Superior temporal gyrus (tissue), 1 donor: ENCODE measurements around the gene PCYT1A.
"Not testable (repeated sequence)": the region's sequence is repeated elsewhere in the genome, so short reads cannot be mapped to it uniquely, and the experiment has no call there.

Experiments used
- DNase-seq: peaks from one replicate; pipeline ENCODE4 v3.0.0-alpha.2; 2016; ENCODE audit errors: extremely low spot score

PCYT1A gene

DNA sequence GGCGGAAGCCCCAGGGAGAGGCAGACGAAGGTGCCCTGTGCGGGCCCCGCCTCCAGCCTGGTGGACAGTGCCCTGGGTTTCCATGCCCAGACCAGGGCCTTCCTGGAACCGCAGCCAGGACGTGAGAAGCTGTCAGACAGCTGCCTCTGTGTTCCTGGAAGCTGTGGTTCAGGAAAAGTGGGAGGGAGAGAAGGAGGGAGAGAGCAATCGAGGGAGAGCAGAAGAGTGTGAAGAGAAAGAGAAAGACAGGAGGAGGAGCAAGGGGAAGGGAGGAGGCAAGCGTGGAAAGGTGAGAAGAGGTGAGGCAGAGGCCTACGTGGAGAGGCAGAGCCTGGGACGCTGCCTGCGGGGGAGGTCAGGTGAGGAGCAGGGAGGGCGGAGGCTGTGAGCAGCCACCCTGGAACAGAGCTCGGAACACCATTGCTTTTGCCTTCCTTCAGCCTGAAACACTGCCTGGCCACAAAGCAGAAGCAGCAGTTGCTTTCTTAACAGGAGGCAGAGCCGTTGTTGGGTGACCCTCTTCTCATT, 94.9 kb downstream of the PCYT1A start:
- DNase-seq = no peak

GRCh38 chr3:196192036-196192523, 95.4 kb downstream of the PCYT1A start:
- DNase-seq = no peak

DNA sequence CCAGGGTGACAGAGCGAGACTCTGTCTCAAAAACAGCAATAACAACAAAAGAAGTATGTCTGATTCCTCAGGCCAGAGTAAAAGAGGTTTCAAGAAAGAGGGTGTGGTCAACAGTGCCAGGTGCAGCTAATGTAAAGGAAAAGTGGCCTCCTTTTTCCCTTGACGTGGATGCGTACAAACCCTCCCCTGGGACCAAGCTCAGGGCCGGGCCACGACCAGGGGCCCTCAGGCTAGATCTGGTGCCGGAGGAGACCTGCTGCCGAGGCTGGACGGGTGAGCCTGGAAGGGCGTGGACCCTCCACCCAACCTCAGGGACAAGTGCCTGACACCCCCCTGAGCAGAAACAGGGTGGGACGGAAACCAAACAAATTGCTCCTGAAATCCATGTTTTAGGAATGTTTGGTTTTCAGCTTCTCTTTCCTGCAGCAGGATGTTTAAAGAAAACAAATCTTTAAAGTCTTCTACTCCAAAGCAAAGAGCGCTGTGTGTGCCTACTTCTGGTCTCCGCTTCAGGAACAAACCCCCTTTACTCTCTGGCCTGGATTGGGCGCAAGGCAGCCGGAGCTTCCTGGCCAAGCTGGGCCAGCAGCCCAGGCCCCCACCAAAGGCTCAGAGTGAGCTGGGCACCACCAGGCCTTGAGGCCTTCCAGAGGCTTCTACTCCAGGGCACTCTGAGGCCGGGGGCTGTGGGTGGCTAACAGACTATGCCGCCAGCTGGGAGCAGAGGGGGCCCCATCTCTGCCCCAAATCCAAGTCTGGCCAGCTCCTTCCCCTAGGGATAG, 97.8 kb downstream of the PCYT1A start:
- DNase-seq = no peak

DNA sequence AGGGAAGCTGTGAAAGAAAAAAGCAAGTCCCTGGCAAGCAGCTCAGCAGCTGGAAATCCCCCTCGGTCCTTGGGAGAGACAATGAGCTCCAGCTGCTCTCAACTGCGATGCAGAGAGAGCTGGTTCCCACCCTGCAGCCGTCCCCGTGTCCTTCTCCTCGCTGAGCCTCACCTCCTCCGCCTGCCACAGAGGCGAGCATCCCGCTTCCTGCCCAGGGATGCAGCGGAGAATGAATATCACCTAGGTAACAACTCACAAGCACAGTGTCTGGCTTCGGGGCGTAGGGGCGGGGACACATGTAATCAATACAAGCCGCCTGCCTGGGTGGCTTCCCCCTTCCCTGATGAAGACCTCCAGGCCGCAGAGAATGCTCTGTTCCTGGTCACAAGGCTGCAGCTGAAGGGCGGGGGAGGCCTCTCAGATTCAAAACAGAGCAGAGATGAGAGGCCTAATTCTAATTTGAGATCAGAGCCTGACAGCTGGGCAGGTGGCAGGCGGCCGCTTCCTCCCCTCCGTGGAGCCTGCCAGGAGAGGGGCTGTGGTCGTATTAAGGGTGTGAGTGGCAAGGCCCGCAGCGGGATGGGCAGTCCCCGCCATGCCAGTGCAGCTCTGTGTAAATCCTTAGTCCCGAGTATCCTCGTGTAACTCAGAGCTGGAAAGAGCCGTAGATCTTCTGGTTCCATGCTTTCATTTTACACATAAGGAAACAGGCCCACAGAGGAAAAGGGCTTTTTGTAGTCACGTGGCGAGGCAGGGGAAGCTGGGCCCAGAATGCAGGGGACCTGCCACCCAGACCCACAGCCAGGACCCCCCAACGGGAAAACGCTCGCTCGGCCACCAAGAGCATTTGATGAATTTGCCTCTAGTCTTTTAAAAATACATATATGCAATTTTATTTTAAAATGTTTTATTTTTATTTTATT, 100.6 kb downstream of the PCYT1A start:
- DNase-seq = peak; percentile 54

GRCh38 chr3:196184881-196185280, 102.6 kb downstream of the PCYT1A start:
- DNase-seq = no peak

DNA sequence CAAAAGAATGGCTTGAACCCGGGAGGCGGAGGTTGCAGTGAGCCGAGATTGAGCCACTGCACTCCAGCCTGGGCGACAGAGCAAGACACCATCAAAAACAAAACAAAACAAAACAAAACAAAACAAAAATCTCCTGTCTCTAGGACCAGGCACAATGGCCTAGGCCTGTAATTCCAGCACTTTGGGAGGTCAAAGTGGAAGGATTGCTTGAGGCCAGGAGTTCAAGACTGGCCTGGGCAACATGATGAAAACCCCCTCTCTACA, 103.4 kb downstream of the PCYT1A start:
- not testable (repeated sequence) for DNase-seq

- DNase-seq = no peak
Observed at GRCh38 chr3:196181127-196181546, 106.4 kb downstream of the PCYT1A start.

- no peak for DNase-seq
Observed at GRCh38 chr3:196180346-196180745, 107.2 kb downstream of the PCYT1A start.
